ENCODE data around the gene KDELR1.
"Not testable (repeated sequence)": the region's sequence is repeated elsewhere in the genome, so short reads cannot be mapped to it uniquely, and the experiment has no call there.

Gene KDELR1

DNA sequence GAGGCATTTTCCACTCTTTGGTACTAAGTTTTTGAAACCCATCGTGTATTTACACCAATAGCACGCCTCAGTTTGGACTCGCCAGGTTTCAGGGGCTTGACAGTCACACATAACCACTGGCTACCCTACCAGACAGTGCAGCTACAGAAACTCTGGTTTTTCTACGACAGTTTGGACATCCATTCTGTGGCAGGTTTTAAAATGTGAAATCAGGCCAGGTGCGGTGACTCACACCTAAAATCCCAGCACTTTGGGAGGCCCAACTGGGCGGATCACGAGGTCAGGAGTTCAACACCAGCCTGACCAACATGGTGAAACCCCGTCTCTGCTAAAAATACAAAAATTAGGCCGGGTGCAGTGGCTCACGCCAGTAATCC lies 13.2 kb downstream of the KDELR1 start:
- H3K79me2 ChIP-seq (ENCODE audit: insufficient read depth, low read length) = no peaks in the 10 kb centered on the region
- H3K9me3 ChIP-seq (ENCODE audit: low read length) = no peaks in the 10 kb centered on the region
- peaks cover 12% of the 10 kb centered on the region; the same call in 1 of the 2 replicates for H3K36me3 ChIP-seq (ENCODE audit: insufficient read depth, low read length)
- H3K9me2 ChIP-seq (ENCODE audit: low read depth, low read length) = no peaks in the 10 kb centered on the region
- H3K9ac ChIP-seq (ENCODE audit: low read length) = no peak overlapping the region
- TF ChIP-seq, protein P1, sequence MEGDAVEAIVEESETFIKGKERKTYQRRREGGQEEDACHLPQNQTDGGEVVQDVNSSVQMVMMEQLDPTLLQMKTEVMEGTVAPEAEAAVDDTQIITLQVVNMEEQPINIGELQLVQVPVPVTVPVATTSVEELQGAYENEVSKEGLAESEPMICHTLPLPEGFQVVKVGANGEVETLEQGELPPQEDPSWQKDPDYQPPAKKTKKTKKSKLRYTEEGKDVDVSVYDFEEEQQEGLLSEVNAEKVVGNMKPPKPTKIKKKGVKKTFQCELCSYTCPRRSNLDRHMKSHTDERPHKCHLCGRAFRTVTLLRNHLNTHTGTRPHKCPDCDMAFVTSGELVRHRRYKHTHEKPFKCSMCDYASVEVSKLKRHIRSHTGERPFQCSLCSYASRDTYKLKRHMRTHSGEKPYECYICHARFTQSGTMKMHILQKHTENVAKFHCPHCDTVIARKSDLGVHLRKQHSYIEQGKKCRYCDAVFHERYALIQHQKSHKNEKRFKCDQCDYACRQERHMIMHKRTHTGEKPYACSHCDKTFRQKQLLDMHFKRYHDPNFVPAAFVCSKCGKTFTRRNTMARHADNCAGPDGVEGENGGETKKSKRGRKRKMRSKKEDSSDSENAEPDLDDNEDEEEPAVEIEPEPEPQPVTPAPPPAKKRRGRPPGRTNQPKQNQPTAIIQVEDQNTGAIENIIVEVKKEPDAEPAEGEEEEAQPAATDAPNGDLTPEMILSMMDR (IDR thresholded peaks at IDR 0.05; ENCODE audit: low read length) = no peak
- TF ChIP-seq EZH2 (IDR thresholded peaks at IDR 0.05; ENCODE audit: borderline replicate concordance, low read length) = no peak
- no peaks in the 10 kb centered on the region for H3F3A ChIP-seq (ENCODE audit: insufficient read depth, low read length)
- no peaks in the 10 kb centered on the region for H3K27me3 ChIP-seq (ENCODE audit: insufficient read depth, low read length)
- no peaks in the 10 kb centered on the region for H3K4me1 ChIP-seq (ENCODE audit: insufficient read depth, low read length, severe bottlenecking)
- H3K27ac ChIP-seq (ENCODE audit: low read depth, low read length, poor library complexity, severe bottlenecking) = no peak overlapping the region
- H3K4me3 ChIP-seq (ENCODE audit: low read depth, low read length, poor library complexity, severe bottlenecking) = no peak overlapping the region
- no peaks in the 10 kb centered on the region for H4K20me1 ChIP-seq (ENCODE audit: insufficient read depth, low read length)
- H2AFZ ChIP-seq (ENCODE audit: low read length) = no peak overlapping the region
- no peak overlapping the region for H3K4me2 ChIP-seq (ENCODE audit: low read length)

DNA sequence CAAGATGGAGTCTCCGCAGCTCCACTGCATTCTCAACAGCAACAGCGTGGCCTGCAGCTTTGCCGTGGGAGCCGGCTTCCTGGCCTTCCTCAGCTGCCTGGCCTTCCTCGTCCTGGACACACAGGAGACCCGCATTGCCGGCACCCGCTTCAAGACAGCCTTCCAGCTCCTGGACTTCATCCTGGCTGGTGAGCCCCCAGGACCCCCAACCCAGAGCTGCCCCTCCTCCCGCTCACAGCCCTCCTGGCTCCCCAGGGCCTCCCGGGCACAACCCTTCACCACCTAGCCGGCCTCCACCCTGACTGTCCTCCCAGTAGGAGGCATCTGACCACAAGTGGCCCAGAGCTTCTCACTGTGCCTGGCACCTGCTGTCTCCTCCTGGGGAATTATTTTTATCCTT lies 17.8 kb downstream of the KDELR1 start:
- H3K27ac ChIP-seq (ENCODE audit: low read depth, low read length, poor library complexity, severe bottlenecking) = no peak overlapping the region
- H3K4me1 ChIP-seq (ENCODE audit: insufficient read depth, low read length, severe bottlenecking) = no peaks in the 10 kb centered on the region
- TF ChIP-seq, protein P1 (IDR thresholded peaks at IDR 0.05; ENCODE audit: low read length) = no peak
- TF ChIP-seq EZH2 (IDR thresholded peaks at IDR 0.05; ENCODE audit: borderline replicate concordance, low read length) = no peak
- no peaks in the 10 kb centered on the region for H4K20me1 ChIP-seq (ENCODE audit: insufficient read depth, low read length)
- H3K27me3 ChIP-seq (ENCODE audit: insufficient read depth, low read length) = no peaks in the 10 kb centered on the region; the same call in 1 of the 2 replicates
- no peaks in the 10 kb centered on the region for H3K79me2 ChIP-seq (ENCODE audit: insufficient read depth, low read length)
- no peaks in the 10 kb centered on the region for H3K9me3 ChIP-seq (ENCODE audit: low read length)
- no peaks in the 10 kb centered on the region for H3K36me3 ChIP-seq (ENCODE audit: insufficient read depth, low read length)
- H3K9me2 ChIP-seq (ENCODE audit: low read depth, low read length) = no peaks in the 10 kb centered on the region
- no peaks in the 10 kb centered on the region for H3F3A ChIP-seq (ENCODE audit: insufficient read depth, low read length)
- no peak overlapping the region for H3K4me2 ChIP-seq (ENCODE audit: low read length)
- H3K9ac ChIP-seq (ENCODE audit: low read length) = no peak overlapping the region
- H3K4me3 ChIP-seq (ENCODE audit: low read depth, low read length, poor library complexity, severe bottlenecking) = no peak overlapping the region
- H2AFZ ChIP-seq (ENCODE audit: low read length) = no peak overlapping the region

DNA sequence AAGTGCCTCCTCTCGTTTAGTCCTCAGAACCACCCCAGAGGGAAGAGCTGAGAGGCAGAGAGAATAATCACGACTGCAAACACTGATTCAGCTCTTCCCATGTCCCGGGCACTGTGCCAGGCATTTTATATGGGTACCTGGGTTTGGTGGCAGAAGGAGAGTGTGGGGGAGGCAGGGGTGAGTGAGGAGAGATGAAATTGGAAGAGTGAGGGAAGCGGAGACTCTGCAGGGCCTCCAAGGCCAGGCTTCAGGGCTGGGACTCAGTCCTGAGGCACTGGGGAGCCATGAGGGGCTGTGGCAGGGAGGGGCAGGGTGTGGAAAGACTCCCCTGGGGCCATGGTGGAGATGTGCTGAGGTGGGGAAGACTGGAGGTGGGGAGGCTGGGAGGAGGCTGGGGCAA lies 18.4 kb downstream of the KDELR1 start:
- Histone ChIP-seq H2AFZ (ENCODE audit: low read length) (no peak overlapping the region), H3K4me1 (ENCODE audit: insufficient read depth, low read length, severe bottlenecking) (no peaks in the 10 kb centered on the region), H3K79me2 (ENCODE audit: insufficient read depth, low read length) (no peaks in the 10 kb centered on the region), H4K20me1 (ENCODE audit: insufficient read depth, low read length) (no peaks in the 10 kb centered on the region), H3K27me3 (ENCODE audit: insufficient read depth, low read length) (no peaks in the 10 kb centered on the region; the same call in 1 of the 2 replicates), H3K36me3 (ENCODE audit: insufficient read depth, low read length) (no peaks in the 10 kb centered on the region), H3F3A (ENCODE audit: insufficient read depth, low read length) (no peaks in the 10 kb centered on the region), H3K4me3 (ENCODE audit: low read depth, low read length, poor library complexity, severe bottlenecking) (no peak overlapping the region), H3K9ac (ENCODE audit: low read length) (no peak overlapping the region), H3K9me3 (ENCODE audit: low read length) (no peaks in the 10 kb centered on the region), H3K9me2 (ENCODE audit: low read depth, low read length) (no peaks in the 10 kb centered on the region), H3K27ac (ENCODE audit: low read depth, low read length, poor library complexity, severe bottlenecking) (no peak overlapping the region), H3K4me2 (ENCODE audit: low read length) (no peak overlapping the region)
- no peak for TF ChIP-seq EZH2 (IDR thresholded peaks at IDR 0.05; ENCODE audit: borderline replicate concordance, low read length)
- TF ChIP-seq, protein P1 (IDR thresholded peaks at IDR 0.05; ENCODE audit: low read length) = no peak

DNA sequence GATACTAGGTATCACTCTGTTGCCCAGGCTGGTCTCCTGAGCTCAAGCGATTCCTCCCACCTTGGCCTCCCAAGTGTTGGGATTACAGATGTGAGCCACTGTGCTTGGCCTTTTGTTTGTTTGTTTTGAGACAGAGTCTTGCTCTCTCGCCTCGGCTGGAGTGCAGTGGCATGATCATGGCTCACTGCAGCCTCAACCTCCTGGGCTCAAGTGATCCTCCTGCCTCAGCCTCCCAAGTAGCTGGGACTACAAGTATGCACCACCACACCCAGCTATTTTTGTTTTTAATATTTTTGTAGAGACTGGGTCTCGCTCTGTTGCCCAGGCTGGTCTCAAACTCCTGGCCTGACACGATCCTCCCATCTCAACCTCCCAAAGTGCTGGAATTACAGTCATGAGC lies 19.6 kb downstream of the KDELR1 start:
- H3K79me2 ChIP-seq (ENCODE audit: insufficient read depth, low read length); H3K9me2 ChIP-seq (ENCODE audit: low read depth, low read length); H3K4me2 ChIP-seq (ENCODE audit: low read length); H3K27me3 ChIP-seq (ENCODE audit: insufficient read depth, low read length); H3K4me3 ChIP-seq (ENCODE audit: low read depth, low read length, poor library complexity, severe bottlenecking); H3K27ac ChIP-seq (ENCODE audit: low read depth, low read length, poor library complexity, severe bottlenecking); H3F3A ChIP-seq (ENCODE audit: insufficient read depth, low read length); H3K9me3 ChIP-seq (ENCODE audit: low read length); H2AFZ ChIP-seq (ENCODE audit: low read length); H3K4me1 ChIP-seq (ENCODE audit: insufficient read depth, low read length, severe bottlenecking); H4K20me1 ChIP-seq (ENCODE audit: insufficient read depth, low read length); H3K9ac ChIP-seq (ENCODE audit: low read length); H3K36me3 ChIP-seq (ENCODE audit: insufficient read depth, low read length): not testable (repeated sequence)
